ENCODE results near the gene UMOD. TPM values are rescaled to one million over a fixed set of nuclear protein-coding genes. Genes with fewer than 3 reads are reported as not detected.

The UMOD gene
- polyA plus RNA-seq, 3 donors, result not detected

DNA sequence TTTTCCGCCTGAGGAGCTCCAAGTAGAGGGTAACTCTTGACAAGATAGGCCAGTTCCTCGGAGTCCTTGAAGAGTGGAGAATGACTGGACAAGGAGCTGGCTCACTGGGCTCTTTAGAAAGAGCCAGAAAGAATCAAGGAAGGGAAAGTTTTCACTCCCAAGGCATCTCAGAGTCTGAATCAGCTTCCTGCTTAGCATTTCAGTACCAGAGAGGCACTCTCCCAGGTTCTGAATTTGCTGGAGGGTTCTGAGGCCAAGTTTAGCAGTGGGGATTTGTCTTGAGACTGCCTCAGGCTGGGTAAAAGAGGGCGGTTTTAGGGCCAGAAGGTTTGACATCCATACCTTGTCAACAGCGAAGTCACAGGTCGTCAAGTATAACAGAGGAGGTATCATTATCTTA, 50.7 kb downstream of the UMOD start:
- H3K27me3 Mint-ChIP-seq (ENCODE audit: low read depth in 3 of 3), result peaks cover 0 to 13% (median 6%) of the 10 kb centered on the region in 3 donors
- no peak overlapping the region for H3K27ac Mint-ChIP-seq
- Histone ChIP-seq H4K20me1 (ENCODE audit: insufficient read depth, low read length) (no peaks in the 10 kb centered on the region), H3K9me3 (replicated peaks in 1 of 2; ENCODE audit: control insufficient read depth in 1 of 2, insufficient read depth in 1 of 2, low read length in 2 of 2) (no peaks in the 10 kb centered on the region), H3K4me3 (replicated peaks in 1 of 3; ENCODE audit: low read depth in 2 of 3, low read length in 3 of 3) (no peak overlapping the region), H3K4me2 (replicated peaks; ENCODE audit: extremely low read depth, low read length, poor library complexity, severe bottlenecking) (no peak overlapping the region), H3K79me2 (ENCODE audit: insufficient read depth, low read length) (no peaks in the 10 kb centered on the region), H3K36me3 (replicated peaks in 1 of 2; ENCODE audit: control insufficient read depth in 1 of 2, insufficient read depth in 2 of 2, low read length in 2 of 2) (no peaks in the 10 kb centered on the region), H2AFZ (ENCODE audit: insufficient read depth, low read depth, low read length, poor library complexity, severe bottlenecking) (no peak overlapping the region), H3K9ac (ENCODE audit: insufficient read depth, low read length, poor library complexity, severe bottlenecking) (no peak overlapping the region), H3K27me3 (ENCODE audit: control insufficient read depth in 2 of 2, insufficient read depth in 2 of 2, low read length in 2 of 2) (no peaks in the 10 kb centered on the region), H3K27ac (ENCODE audit: low read depth in 1 of 2, low read length in 2 of 2) (no peak overlapping the region), H3K4me1 (ENCODE audit: control insufficient read depth in 1 of 2, insufficient read depth in 2 of 2, low read length in 2 of 2) (no peaks in the 10 kb centered on the region)
- H3K4me3 Mint-ChIP-seq, result no peak overlapping the region
- DNase-seq, result no peak
- H3K9me3 Mint-ChIP-seq, result no peaks in the 10 kb centered on the region
- WGBS (ENCODE audit: insufficient coverage), result no CpG with 5 or more reads among the region's 5 CpGs
- intact Hi-C loops (cut with micrococcal nuclease), result no loop called here
- no peaks in the 10 kb centered on the region for H3K4me1 Mint-ChIP-seq
- TF ChIP-seq, protein P1, sequence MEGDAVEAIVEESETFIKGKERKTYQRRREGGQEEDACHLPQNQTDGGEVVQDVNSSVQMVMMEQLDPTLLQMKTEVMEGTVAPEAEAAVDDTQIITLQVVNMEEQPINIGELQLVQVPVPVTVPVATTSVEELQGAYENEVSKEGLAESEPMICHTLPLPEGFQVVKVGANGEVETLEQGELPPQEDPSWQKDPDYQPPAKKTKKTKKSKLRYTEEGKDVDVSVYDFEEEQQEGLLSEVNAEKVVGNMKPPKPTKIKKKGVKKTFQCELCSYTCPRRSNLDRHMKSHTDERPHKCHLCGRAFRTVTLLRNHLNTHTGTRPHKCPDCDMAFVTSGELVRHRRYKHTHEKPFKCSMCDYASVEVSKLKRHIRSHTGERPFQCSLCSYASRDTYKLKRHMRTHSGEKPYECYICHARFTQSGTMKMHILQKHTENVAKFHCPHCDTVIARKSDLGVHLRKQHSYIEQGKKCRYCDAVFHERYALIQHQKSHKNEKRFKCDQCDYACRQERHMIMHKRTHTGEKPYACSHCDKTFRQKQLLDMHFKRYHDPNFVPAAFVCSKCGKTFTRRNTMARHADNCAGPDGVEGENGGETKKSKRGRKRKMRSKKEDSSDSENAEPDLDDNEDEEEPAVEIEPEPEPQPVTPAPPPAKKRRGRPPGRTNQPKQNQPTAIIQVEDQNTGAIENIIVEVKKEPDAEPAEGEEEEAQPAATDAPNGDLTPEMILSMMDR (IDR thresholded peaks at IDR 0.05), result no peak
- H3K36me3 Mint-ChIP-seq, result no peaks in the 10 kb centered on the region

DNA sequence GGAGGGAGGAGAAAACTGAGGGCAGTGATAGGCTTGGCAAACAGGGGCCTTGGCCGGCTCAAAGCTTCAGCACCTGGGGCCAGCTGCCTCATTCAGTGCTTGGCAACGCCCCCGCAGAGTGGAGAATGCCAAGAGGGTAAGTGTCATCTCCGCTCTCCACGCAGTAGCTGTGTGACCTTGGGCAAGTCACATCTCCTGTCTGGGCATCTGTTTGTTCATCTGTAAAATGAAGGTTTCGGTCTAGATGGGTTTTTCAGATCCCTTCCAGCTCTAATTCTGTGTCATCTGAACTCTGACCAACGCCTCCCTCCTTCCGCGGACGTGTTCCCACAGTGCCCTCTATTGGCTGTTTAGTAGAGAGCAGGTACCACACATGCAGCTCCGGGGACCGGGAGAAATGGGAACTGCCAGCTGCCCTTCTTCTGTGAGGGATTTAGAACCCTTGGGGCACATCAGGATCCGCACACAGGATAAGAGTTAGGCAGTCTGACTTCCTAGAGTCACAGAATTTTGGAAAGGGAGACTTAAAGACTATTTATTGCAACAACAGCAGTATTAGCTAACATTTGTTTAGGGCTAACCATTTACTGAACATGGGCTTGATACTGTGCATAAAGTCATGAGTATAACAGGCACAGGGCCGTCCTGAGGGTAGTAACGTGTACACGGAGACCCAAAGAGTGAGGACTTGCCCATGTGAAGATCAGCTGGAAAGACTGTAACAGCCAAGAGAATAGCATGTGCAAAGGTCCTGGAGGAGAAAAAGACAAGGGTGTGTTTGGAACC, 52.0 kb downstream of the UMOD start:
- no peak overlapping the region for H3K4me3 ChIP-seq (replicated peaks in 1 of 3; ENCODE audit: low read depth in 2 of 3, low read length in 3 of 3)
- WGBS (ENCODE audit: insufficient coverage), result 39% methylated on average over 12 of the region's 16 CpGs
- H3K4me3 Mint-ChIP-seq, result no peak overlapping the region

More for the DNA sequence above, 52.0 kb downstream of the UMOD start:
- TF ChIP-seq, protein P1 (IDR thresholded peaks at IDR 0.05), result peak; percentile 77
- no peak overlapping the region for H3K27ac Mint-ChIP-seq
- Histone ChIP-seq H3K4me2 (replicated peaks; ENCODE audit: extremely low read depth, low read length, poor library complexity, severe bottlenecking) (no peak overlapping the region), H2AFZ (ENCODE audit: insufficient read depth, low read depth, low read length, poor library complexity, severe bottlenecking) (no peak overlapping the region), H4K20me1 (ENCODE audit: insufficient read depth, low read length) (no peaks in the 10 kb centered on the region), H3K9me3 (replicated peaks in 1 of 2; ENCODE audit: control insufficient read depth in 1 of 2, insufficient read depth in 1 of 2, low read length in 2 of 2) (no peaks in the 10 kb centered on the region), H3K27ac (ENCODE audit: low read depth in 1 of 2, low read length in 2 of 2) (no peak overlapping the region), H3K9ac (ENCODE audit: insufficient read depth, low read length, poor library complexity, severe bottlenecking) (no peak overlapping the region), H3K27me3 (ENCODE audit: control insufficient read depth in 2 of 2, insufficient read depth in 2 of 2, low read length in 2 of 2) (no peaks in the 10 kb centered on the region), H3K79me2 (ENCODE audit: insufficient read depth, low read length) (no peaks in the 10 kb centered on the region), H3K36me3 (replicated peaks in 1 of 2; ENCODE audit: control insufficient read depth in 1 of 2, insufficient read depth in 2 of 2, low read length in 2 of 2) (no peaks in the 10 kb centered on the region), H3K4me1 (ENCODE audit: control insufficient read depth in 1 of 2, insufficient read depth in 2 of 2, low read length in 2 of 2) (no peaks in the 10 kb centered on the region)
- intact Hi-C loops (cut with micrococcal nuclease), result no loop called here
- peak; percentile 11 to 38 (median 30) for DNase-seq
- H3K27me3 Mint-ChIP-seq (ENCODE audit: low read depth in 3 of 3), result peaks cover 0 to 10% (median 5%) of the 10 kb centered on the region in 3 donors
- no peaks in the 10 kb centered on the region for H3K36me3 Mint-ChIP-seq
- no peaks in the 10 kb centered on the region for H3K9me3 Mint-ChIP-seq
- no peaks in the 10 kb centered on the region for H3K4me1 Mint-ChIP-seq
